ENCODE measurements around the gene ECI1. TPM values are rescaled to one million over a fixed set of nuclear protein-coding genes. Genes with fewer than 3 reads are reported as not detected.
A peak's percentile ranks its signal among the peaks of the same experiment; 100 is the strongest.
"Not testable (repeated sequence)": the region's sequence is repeated elsewhere in the genome, so short reads cannot be mapped to it uniquely, and the experiment has no call there.

Gene ECI1
- total RNA-seq, 1 donor from 2014 or later, result 50.4 TPM

GRCh38 chr16:2243031-2243528, 8.3 kb downstream of the ECI1 start:
- Histone ChIP-seq H3K4me3 (no peak overlapping the region), H3K36me3 (peaks cover 63% of the 10 kb centered on the region), H3K4me1 (peaks cover 3% of the 10 kb centered on the region), H3K27me3 (ENCODE audit: low read depth) (no peaks in the 10 kb centered on the region), H3K27ac (no peak overlapping the region), H3K9me3 (no peaks in the 10 kb centered on the region)
- TF ChIP-seq CTCF (IDR thresholded peaks at IDR 0.05), result no peak
- intact Hi-C loops (cut with DNase I), result no loop called here
- DNase-seq (no peak), ATAC-seq (no peak)

- Histone ChIP-seq H3K27me3 (ENCODE audit: low read depth) (peaks cover 4% of the 10 kb centered on the region), H3K4me1 (peaks cover 8% of the 10 kb centered on the region), H3K9me3 (no peaks in the 10 kb centered on the region), H3K27ac (no peak overlapping the region), H3K4me3 (no peak overlapping the region), H3K36me3 (peaks cover 59% of the 10 kb centered on the region)
- intact Hi-C loops (cut with DNase I), result no loop called here
- no peak for ATAC-seq
- DNase-seq, result no peak
- TF ChIP-seq CTCF (IDR thresholded peaks at IDR 0.05), result no peak
Measured at GRCh38 chr16:2242598-2242997, 8.8 kb downstream of the ECI1 start.

- H3K27ac ChIP-seq; intact Hi-C loops (cut with DNase I); ATAC-seq; DNase-seq; H3K9me3 ChIP-seq; H3K4me3 ChIP-seq: not testable (repeated sequence)
- H3K27me3 ChIP-seq (ENCODE audit: low read depth), result peaks cover 25% of the 10 kb centered on the region
- H3K4me1 ChIP-seq, result peaks cover 25% of the 10 kb centered on the region
- peaks cover 49% of the 10 kb centered on the region for H3K36me3 ChIP-seq
Measured at GRCh38 chr16:2240331-2240730, 11.1 kb downstream of the ECI1 start.

GRCh38 chr16:2238838-2239675, 12.3 kb downstream of the ECI1 start:
- H3K4me1 ChIP-seq, result peaks cover 25% of the 10 kb centered on the region
- intact Hi-C loops (cut with DNase I), result no loop called here
- H3K4me3 ChIP-seq, result no peak overlapping the region
- H3K27me3 ChIP-seq (ENCODE audit: low read depth), result peaks cover 30% of the 10 kb centered on the region
- ATAC-seq (no peak), DNase-seq (no peak)
- peaks cover 49% of the 10 kb centered on the region for H3K36me3 ChIP-seq
- no peaks in the 10 kb centered on the region for H3K9me3 ChIP-seq
- TF ChIP-seq CTCF (IDR thresholded peaks at IDR 0.05), result no peak
- no peak overlapping the region for H3K27ac ChIP-seq

GRCh38 chr16:2238150-2238837, 13.1 kb downstream of the ECI1 start:
- Histone ChIP-seq H3K4me1 (peaks cover 25% of the 10 kb centered on the region), H3K4me3 (no peak overlapping the region), H3K9me3 (no peaks in the 10 kb centered on the region), H3K27me3 (ENCODE audit: low read depth) (peaks cover 30% of the 10 kb centered on the region), H3K27ac (no peak overlapping the region), H3K36me3 (peaks cover 49% of the 10 kb centered on the region)
- ATAC-seq (peak in 1 of 2 donors; percentile 20), DNase-seq (no peak)
- intact Hi-C loops (cut with DNase I), result no loop called here
- TF ChIP-seq CTCF (IDR thresholded peaks at IDR 0.05), result no peak
